Activated naive CD8-positive, alpha-beta T cell treated with anti-CD3 and anti-CD28 coated beads, Interleukin-2, amount 50 U/mL, for 16 hours (primary cell): ENCODE results near the gene PRRT4.

Experiments
- DNase-seq: peaks from one replicate; pipeline ENCODE4 v3.0.0-alpha.2; 2020; ENCODE audit warnings: low read depth, low spot score

The PRRT4 gene

DNA sequence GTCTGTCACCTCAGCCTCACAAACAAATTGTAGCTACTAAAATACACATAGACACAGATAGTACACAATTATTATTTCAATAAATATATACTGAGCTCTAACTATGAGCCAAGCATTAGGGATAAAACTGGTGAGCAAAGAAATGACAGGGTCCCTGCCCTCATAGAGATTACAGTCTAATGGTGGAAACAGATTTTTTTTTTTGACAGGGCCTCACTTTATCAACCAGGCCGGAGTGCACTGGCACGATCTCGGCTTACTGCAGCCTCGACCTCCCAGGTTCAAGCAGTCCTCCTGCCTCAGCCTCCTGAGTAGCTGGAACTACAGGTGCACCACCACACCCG, 17.1 kb downstream of the PRRT4 start:
- DNase-seq, result no peak

DNA sequence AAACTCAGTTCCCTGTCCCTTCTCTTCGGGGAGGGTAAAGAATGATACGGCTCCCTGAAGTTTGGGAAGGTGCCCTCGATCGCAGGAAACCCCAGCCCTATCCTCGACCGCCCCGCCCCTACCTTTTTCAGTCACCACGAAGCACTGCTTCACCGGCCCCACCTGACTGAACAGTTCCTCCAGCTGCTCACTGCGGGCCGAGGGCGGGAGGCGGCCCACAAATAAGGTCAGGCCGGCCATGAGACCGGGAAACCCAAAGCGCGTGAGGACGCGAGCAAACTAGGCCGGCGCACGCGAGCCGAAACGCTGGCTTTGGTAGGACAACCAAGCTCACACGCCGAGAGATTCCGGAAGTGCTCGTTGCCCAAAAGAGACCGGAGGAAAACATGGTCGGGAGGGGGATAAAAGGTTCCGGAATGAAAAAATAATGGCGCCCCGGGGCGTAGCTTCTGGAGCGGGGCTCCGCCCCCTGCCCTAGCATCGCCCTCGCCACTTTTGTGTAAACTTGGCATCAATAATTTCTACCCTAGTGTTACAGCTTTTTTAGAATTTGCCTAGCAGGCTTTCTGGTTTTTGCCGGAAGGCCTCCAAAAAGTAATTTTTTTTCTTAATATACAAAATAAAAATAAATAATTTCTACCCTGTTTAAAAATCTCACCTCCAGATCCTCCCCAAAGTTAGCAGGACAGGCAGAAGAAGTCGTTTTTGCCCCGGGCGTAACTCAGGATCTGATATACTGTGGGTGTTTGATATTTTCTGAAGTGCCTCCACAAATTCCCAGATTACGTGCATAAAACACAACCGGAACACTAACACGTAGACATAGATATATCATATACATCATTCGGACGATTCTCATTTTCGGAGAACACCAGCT, 17.7 kb downstream of the PRRT4 start, which contains the start of gene RBM28:
Gene RBM28, minus strand, starts transcription at position 355 of the 877 bp plus-strand sequence. Its CDS starts 115 bp downstream, at position 240.
- DNase-seq, result peak; percentile 70

DNA sequence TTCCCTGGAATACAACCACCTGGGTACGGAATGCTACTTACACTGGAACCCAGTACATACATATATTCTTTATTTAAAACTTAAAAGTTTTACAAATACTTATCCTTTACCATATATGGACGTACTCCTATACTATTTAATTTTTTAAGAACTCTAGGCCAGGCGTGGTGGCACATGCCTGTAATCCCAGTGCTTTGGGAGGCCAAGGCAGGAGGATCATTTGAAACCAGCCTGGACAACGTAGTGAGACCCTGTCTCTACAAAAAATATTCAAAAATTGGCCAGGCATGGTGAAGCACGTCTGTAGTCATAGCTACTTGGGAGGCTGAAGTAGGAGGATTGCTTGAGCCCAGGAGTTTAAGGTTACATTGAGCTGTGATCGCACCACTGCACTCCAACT, 19.8 kb downstream of the PRRT4 start:
- no peak for DNase-seq

DNA sequence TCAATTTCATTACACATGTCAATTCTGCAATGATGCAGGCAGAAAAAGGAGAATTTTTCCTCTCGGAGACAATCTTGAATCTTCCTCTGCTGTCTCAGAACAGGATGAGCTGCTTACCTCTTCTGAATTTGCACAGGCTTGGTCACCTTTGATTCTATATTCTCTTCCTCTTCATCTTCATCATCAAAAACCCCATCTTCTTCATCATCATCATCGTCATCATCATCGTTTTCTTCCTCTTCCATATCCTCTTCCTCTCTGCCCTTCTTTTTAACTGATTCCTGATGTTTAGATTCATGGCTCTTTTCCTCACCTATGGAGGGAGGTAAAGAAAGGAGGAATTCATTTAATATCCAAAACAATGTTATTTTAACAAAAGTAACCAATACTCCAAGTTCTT, 25.8 kb downstream of the PRRT4 start:
- no peak for DNase-seq

DNA sequence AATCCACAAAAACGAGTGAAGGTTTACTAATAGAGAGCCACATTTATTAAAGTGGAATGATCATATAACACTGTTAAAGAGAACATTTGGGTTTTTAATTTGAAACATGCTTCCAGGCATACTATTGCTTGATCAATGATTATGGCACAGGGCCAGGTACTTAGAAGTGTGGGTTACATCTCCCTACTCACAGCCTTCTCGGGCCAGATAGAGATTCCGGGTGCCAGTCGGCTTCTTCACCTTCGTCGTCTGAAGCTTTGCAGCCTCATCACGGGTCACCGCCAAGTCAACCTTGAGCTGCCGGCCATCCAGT, 37.2 kb downstream of the PRRT4 start:
- no peak for DNase-seq

DNA sequence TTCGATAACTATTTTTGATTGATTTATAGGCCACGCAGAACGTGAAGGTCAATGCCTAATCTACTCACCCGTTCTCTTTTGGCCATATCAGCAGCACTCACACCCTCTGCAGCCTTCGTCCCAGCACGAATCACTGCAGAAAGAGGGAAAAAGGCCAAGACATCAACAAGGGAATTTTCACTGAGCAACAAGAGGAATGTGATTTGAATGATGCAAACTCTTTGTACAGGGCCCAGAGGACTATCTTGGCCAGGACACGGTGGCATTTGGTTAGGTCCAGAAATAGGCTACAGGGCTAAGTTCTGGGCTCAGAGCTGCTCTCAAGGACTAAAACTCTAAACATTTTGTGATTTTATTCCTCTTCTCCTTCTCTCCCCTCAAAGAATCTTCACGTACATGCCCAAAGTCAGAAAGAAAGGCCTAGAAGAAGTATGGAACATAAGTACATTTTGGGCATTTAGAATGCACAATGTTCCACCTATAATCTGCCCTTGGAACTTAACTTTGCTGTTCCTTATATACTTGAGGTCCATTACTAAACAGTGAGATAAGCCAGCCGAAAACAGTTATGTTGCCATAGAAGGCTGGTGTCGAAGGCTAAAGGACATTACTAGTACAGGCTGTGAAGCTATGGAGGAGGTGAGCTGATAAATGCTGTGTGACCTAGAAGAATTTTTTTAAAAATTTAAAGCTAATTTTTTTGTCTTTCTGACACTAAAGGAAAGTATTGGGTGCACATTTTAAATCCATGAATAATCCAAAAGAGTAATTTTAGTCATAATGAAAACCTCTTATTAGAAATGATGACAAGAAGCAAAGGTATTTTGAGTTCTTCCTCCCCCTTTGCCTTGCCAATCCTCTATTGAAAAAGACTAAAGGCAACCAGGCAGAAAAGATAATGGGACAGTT, 37.8 kb downstream of the PRRT4 start:
- DNase-seq, result no peak

DNA sequence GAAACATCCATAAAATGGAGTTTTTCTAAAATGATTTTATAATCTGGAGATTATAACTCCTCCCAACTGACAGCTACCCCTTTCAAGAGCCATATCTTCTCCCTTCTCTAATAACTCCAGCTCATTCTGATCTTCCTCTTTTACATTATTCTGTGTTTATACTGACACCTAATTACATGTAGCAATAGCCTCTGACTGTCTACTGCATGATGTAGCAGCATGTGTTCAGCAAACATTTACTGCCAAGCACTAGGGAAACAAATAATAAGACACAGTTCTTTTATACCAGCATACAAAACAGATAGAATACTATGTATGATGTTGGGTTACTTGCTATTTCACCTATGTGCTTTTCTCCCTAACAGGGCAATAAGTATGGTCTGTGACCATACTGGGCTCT, 38.5 kb downstream of the PRRT4 start:
- no peak for DNase-seq

DNA sequence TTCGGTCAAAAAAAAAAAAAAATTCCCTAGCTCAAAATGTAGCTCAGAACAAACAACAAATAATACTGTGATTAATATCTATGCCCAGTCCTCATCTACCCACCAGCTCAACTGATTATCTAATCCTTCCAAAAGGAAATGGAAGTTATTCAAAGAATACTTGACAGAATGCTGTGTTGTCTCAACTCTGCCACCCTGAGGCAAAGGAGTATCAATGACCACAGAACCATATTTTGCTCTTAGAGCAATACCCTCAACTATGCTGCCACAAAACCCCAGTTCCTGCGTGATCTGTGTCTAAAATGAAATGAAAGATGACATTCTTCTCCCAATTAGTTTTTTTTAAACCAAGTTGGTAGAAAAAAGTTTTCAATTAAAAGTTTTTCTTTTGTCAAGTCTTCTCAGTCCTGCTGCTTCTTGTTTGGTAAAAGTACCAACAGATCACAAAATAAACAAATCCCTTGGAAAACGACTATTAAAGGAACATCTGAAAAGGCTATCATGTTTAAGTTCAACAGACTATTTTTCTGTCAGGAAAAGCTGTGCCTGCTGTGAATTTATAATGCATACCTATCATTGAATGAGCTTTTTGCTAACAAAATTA, 39.3 kb downstream of the PRRT4 start:
- no peak for DNase-seq

DNA sequence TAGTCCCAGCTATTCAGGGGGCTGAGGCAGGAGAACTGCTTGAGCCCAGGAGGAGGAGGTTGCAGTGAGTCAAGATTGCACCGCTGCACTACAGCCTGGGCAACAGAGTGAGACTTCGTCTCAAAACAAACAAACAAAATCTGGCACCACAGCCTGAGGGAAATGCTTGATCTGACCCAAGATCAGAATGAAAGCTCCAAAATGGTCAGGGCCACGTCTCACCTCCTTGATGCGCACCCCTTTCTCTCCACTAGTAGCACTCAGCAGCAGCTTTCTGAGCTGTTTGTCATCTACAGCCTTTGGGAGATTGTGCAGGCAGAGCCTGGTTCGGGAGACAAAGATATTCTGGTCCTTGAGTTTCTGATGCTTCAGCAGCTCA, 40.5 kb downstream of the PRRT4 start:
- DNase-seq, result no peak

DNA sequence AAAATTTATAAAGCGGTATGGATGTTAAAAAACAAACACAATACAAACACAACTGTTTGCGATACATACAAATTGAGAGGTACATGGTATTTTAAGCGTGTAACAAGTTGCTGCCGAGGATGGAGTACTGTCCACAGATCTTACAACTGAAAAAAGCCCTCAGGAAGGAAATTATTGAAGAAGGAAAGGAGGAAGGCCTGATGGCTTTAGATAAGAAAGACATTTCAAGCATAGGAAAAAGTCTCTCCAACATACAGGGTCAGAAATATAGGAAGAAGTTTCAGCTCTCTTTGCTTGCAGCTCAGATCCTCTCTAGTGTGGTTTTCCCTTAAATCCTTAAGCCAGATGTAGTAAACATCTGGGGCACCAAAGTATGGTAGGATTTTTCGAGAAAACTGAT, 42.8 kb downstream of the PRRT4 start:
- no peak for DNase-seq

DNA sequence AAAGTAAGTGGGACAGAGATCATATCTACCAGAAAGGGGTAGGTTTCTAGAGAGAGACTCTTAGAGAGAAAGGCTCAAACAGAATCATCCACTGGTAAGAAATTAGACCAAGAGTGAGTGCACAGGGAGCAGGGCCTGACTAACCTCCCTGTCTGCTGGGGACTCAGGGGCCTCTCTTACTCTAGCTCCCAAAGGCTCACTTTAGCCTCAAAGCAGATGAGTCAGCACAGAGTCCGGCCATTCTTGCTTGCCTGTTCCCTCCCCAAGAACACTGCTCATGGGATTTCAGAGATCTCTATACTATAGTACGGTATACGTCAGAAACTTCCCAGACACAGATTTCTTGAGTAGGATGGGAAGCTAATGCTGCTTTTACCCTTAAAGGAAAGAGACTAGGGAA, 50.5 kb downstream of the PRRT4 start:
- DNase-seq, result no peak

DNA sequence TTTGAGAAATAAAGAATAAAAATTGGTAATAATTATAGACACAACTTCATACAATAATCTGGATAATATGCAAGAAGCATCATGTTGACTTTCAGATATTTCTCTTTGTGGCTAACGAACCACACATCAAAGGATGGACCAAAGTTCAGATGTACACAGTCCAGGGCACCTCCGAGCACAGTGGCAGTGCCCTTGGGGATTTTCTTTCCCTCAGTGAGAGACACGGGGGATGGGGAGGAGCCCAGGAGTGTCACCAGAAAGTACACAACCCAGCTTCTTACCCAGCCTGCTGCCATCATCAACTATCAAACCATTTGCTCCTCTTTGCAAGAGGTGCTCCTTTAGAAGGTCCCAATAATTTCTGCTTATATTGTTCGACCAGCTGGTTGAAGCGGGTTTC, 51.0 kb downstream of the PRRT4 start:
- no peak for DNase-seq

DNA sequence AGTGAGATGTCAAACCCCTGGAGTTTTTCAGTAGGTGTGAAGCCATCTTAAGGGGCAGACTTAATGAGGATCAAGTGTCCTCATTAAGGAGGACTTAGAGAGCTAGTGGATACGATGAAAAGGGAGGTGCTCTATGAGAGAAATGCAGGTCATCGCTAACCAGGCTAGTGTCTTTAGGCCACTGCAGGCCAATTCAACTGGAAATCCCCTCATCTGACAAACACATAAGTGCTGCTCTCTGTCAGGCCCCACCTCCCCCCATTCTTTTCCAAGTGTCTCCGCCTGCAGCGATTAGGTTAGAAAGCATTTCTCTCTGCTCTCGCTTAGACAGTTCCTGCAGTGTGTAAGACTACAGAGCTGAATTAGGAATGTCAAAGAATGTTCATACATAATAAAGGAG, 51.5 kb downstream of the PRRT4 start:
- no peak for DNase-seq

DNA sequence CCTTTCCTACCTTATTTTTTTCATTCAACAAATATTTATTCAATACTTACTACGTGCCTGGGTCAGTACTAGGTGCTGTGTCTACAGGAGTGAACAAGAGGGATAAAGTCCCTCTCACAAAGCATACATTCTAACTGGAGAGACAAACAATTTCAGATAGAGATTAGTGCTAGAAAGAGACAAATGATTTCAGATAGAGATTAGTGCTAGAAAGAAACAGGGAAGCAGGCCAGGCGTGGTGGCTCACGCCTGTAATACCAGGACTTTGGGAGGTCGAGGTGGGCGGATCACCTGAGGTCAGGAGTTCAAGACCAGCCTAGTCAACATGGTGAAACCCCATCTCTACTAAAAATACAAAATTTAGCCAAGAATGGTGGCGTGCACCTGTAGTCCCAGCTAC, 52.4 kb downstream of the PRRT4 start:
- no peak for DNase-seq

DNA sequence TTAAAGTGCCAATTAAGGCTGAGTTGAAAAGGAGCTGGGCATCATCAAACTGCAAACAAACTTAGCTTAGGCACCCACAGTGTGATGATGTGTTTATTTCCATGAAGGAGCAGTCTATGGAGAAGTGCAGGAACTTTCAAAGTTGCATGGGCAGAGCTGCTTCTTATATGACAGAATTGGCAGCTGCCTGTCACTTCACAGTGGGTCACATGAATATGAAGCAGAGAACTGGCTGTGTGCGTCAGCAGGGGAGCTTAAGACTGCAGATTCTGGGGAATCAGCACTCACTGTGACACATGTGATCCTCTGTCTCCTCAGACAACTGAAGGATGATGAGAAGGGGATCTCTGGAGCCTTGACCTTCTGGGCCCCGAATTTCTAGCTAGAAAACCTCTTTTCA, 54.4 kb downstream of the PRRT4 start:
- no peak for DNase-seq

DNA sequence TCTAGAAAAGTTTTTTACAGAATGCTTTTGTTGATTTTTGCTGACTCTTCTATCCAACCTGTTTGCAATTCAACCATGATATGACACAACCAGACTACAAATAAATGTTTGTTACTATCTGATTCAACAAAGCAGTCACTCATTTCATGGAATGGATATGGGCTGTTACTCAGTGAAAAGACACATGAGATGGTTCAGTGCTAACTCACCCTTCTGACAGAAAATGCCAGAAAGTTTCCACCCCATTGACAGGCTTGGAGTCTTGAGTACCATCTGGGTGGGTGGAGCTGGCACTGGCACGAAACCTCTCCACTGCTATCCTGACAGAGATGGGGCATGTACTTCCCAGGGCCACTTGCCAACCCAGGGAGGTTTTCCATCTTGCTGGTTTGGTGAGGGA, 57.3 kb downstream of the PRRT4 start:
- no peak for DNase-seq

DNA sequence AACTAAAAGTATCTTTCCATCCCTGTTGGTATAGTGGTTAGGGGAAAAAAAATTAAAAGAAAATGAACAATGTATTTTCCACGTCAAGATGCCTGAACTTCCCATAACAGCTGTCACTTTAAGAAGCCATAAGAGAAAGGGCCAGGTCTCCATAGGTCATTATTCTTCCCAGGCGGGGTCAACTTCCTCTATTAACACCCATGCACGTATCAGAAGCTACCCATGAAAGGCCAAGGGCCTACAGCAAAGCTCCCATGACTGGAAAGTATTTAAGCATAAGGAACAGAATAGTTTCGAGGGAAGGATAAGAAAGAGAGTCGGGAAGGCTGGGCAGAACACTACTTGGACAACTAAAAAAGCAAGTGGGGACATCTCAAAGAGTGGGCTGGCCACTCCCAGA, 57.8 kb downstream of the PRRT4 start:
- DNase-seq, result no peak

DNA sequence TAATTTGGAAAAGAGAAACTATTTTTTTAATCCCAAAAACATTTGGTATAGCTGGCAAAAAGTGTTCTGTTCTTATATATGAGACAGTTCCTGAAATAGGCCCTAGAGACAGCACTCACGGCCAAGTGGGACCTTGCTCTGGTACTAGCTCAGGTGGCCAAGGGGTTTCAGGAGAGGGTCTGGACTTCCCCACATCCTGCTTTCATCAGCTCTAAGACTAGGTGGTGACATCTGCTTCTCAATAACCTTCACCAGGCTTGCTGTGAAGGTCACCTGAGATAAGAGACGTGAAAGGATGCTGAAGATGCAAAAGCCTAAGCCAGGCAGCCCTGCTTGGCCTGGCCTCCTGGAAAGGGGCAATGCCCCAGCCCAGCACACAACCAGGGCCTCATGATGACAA, 58.4 kb downstream of the PRRT4 start:
- no peak for DNase-seq

DNA sequence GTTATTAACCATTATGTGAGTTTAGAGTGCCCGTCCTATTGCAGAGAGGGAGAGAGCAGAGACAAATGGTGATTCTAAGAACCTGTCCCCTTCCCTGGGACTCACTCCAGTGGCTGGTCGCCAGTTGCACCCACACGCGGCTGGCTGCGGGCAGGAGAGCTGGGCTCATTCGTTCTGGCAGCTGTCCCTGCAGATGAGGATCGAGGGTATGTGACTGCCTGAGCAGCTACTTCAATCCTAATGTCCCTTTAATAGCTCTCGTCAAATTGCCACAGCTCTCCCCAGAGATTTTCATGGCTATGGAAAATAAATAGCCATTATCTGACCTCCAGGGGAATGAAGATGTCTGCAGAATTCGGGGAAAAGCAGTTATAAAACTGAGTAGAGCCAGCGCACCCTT, 59.4 kb downstream of the PRRT4 start:
- no peak for DNase-seq
